Astrocyte of the spinal cord (primary cell): ENCODE results near the gene SFXN3.

Experiments used
- DNase-seq: peaks from one replicate; pipeline ENCODE4 v3.0.0; 2011; ENCODE audit warnings: low read depth, low spot score
- H3K4me3 ChIP-seq: 2 replicates; pipeline ENCODE4 v1.5.1; 2011; ENCODE audit warnings: low read depth, mild to moderate bottlenecking, low read length, moderate library complexity
- in situ Hi-C: cut with HindIII; loops from 2 replicates; pipeline ENCODE4 v1.10.0; 2017; ENCODE audit warnings: low sequenced_read_pairs
- TF ChIP-seq, protein P1 (sequence below): IDR thresholded peaks from 2 replicates; pipeline ENCODE4 v1.5.1; 2012; ENCODE audit warnings: low read depth, mild to moderate bottlenecking, low read length, inconsistent platforms

The SFXN3 gene

DNA sequence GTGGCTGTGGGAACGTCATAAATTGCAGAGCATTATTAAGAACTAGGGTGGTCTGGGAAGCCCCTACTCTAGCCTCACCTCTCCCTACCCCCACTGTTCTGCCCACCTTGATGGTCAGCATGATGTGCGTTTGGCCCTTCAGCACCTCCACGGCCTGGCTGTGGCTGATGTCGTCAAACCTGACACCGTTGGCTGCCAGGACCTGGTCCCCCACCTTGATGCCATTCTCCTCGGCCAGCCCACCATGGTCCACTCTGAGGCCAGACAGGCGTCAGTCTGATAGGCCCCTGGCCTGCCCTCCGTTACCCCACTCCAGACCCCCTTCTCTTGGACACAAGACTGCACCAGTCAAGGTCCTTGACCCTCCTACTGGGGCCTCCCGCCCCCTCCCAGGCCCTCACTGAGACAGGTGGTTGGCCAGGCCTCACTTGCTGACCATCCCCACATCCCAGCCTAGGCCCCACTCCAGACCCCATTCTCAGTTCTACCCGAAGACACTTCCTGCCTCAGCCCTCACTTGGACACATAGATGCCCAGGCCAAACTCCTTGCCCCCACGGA, 9.3 kb upstream of the SFXN3 start:
- H3K4me3 ChIP-seq = no peak overlapping the region
- in situ Hi-C loops = no loop called here

DNA sequence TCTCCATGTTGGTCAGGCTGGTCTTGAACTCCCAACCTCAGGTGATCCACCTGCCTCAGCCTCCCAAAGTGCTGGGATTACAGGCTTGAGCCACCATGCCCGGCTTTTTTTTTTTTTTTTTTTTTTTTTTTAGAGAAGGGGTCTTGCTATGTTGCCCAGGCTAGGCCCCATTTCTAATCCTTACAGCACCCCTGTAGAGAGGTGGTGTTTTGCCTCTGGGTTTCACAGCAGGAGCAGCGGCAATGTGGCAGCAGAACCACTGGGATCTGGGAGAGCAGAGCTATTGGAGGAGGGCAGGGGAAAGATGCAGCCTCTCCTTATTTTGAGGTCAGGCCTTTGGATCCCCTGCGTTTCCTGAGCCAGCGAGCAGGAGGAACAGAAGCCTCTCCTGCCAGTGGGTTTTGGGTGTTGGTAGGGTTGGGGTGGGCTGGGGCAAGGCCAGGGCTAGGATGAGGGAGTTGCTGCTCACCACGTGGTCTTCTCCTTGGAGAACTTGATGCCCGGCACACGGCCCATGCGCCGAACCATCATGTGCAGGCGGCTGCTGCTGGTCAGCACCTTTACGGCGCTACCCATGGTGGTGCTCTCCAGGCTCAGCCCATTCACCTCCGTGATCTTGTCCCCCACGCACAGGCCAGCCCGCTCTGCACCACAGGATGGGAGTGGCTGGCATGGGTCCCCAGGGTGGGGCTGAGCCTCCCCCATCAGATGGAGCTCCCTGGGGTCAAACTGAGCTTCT, 7.9 kb upstream of the SFXN3 start:
- H3K4me3 ChIP-seq = no peak overlapping the region
- in situ Hi-C loops = no loop called here
- TF ChIP-seq, protein P1, sequence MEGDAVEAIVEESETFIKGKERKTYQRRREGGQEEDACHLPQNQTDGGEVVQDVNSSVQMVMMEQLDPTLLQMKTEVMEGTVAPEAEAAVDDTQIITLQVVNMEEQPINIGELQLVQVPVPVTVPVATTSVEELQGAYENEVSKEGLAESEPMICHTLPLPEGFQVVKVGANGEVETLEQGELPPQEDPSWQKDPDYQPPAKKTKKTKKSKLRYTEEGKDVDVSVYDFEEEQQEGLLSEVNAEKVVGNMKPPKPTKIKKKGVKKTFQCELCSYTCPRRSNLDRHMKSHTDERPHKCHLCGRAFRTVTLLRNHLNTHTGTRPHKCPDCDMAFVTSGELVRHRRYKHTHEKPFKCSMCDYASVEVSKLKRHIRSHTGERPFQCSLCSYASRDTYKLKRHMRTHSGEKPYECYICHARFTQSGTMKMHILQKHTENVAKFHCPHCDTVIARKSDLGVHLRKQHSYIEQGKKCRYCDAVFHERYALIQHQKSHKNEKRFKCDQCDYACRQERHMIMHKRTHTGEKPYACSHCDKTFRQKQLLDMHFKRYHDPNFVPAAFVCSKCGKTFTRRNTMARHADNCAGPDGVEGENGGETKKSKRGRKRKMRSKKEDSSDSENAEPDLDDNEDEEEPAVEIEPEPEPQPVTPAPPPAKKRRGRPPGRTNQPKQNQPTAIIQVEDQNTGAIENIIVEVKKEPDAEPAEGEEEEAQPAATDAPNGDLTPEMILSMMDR = no peak
- DNase-seq = no peak

More for the DNA sequence above, 9.3 kb upstream of the SFXN3 start:
- TF ChIP-seq, protein P1 = no peak
- DNase-seq = no peak

DNA sequence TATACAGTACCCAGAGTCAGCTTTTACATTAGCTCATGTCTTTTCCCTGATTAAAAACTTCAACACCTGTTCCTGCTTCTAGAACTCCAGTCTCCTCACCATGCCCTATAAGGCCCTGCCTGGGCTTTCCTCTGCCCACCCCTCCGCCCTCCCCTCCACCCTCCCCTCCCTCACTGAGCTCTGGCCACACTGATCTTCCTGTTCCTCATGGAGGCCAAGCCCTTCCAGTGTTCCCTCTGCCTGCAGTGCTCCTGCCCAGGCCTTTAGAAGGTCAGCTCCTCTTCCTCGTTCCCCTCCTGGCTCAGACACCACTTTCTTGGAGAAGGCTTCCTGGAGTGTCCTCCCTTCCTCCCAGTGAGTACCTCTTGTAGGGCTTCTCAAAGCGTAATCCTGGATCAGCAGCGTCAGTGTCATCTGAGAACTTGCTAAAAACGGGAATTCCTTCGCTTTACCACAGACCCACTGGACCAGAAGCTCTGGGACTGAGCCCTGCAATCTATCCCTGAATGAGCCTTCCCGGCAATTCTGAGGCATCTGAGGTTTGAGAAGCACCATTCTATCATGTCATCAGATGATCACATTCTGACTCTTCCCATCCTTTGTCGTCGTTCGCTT, 3.8 kb upstream of the SFXN3 start:
- DNase-seq = no peak
- no peak overlapping the region for H3K4me3 ChIP-seq
- in situ Hi-C loops = no loop called here
- TF ChIP-seq, protein P1 = no peak

DNA sequence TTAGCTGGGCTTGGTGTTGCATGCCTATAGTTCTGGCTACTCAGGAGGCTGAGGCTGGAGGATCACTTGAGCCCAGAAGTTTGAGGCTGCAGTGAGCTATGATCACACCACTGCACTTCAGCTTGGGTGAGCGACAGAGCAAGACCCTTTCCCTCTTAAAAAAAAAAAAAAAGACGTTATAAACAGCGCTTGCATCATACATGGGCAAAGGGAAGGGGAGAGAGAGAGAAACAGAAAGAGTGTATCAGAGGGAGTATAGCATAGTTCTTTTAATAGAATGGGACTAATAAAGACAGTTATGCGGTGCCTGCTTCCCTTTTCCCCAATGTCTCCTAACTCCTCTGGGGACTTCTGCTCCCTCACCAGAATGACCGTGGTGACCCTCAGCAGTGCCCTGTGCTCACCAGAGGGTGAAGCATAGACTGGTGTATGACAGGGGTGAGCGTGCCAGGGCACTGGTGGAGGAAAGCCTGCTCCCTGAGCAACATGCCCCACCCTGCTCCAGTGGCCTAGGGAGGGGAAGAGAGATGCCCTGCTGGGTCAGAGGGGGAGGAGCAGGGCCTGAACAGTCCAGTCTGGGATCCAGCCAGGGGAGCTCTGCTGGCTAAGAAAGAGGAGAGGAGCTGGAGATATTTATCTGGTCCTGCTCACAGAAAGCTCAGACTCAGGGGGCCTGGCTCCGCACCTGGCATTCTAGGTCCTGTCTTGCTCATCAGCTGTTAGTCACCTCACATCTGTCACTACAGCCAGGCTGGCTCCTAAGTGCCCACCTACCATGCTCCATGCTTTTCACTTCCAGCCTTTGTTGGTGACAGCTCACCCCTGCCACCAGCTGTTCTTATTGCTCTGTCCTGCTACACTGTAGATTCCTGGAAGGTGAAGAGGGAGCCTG, 2.3 kb upstream of the SFXN3 start:
- no peak overlapping the region for H3K4me3 ChIP-seq
- no peak for DNase-seq
- in situ Hi-C loops = no loop called here
- TF ChIP-seq, protein P1 = no peak

DNA sequence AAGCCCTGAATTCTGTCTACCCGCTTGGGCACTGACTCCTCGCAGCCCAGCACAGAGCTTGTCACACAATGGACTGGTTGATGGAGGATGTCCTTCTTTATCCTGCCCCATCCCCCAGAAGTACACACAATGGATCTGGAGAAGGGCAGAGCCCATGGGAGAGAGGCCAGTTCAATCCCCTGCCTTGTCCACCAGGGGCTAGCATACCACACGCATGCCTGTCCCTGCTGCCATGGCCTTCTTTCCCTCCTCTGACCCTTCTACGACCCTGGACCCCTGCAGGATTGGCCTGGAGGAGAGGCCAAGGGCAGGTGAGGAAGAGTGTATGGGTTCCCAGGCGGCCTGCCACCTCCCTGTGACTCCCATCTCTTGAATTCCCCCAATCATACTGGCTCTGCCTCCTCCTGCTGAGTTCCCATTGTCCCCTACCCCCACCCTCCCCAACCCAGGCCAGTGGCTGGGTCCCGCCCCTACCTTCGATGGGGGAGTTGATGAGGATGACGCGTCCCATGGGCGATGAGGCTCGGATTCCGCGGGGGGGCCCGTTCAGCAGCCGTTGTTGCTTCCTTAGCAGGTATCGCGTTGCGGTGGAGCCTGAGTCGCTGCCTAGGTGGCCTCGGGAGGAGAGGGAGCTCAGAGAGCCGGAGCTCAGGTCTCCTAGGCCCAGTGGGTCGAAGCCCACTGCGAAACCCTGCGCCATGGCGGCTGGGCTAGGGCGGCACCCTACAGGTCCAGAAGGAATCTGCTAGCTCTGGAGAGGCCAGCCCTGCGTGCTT, 1.3 kb upstream of the SFXN3 start:
- in situ Hi-C loops = no loop called here
- TF ChIP-seq, protein P1 = peak; percentile 25
- H3K4me3 ChIP-seq = no peak overlapping the region
- DNase-seq = no peak
